Coronary artery (tissue), 2 donors: Measurements from ENCODE around the gene TMEM184C.

Source experiments
- DNase-seq: peaks from one replicate; pipeline ENCODE4 v3.0.0-alpha.2; 2017; ENCODE audit warnings: low spot score
- H3K27ac ChIP-seq, 2 donors: fragments of 200-600 bp; sonication (generic); one replicate each; pipeline ENCODE4 v1.5.1; 2016 to 2019
- H3K4me3 ChIP-seq: fragments of 200-600 bp; sonication (generic); 2 replicates; pipeline ENCODE4 v1.5.1; 2016; ENCODE audit warnings: mild to moderate bottlenecking, moderate library complexity
- CTCF ChIP-seq: fragments of 200-600 bp; sonication (generic); IDR thresholded peaks from one replicate; pipeline ENCODE4 v1.5.1; 2019; ENCODE audit warnings: antibody characterized with exemption

TMEM184C gene

GRCh38 chr4:147633113-147633512 lies 15.9 kb downstream of the TMEM184C start:
- TF ChIP-seq CTCF: no peak
- Histone ChIP-seq H3K4me3 (no peak overlapping the region), H3K27ac (no peak overlapping the region)
- DNase-seq: no peak

- Histone ChIP-seq H3K4me3 (no peak overlapping the region), H3K27ac (no peak overlapping the region)
- DNase-seq: no peak
- no peak for TF ChIP-seq CTCF
Measured at GRCh38 chr4:147633643-147634042, 16.4 kb downstream of the TMEM184C start.

- TF ChIP-seq CTCF: no peak
- DNase-seq: no peak
- Histone ChIP-seq H3K27ac (no peak overlapping the region), H3K4me3 (no peak overlapping the region)
Measured at GRCh38 chr4:147635348-147635747, 18.2 kb downstream of the TMEM184C start.

- no peak for TF ChIP-seq CTCF
- DNase-seq: no peak
- Histone ChIP-seq H3K4me3 (no peak overlapping the region), H3K27ac (no peak overlapping the region)
Measured at GRCh38 chr4:147638365-147638764, 21.2 kb downstream of the TMEM184C start.

- Histone ChIP-seq H3K4me3 (no peak overlapping the region), H3K27ac (no peak overlapping the region)
- TF ChIP-seq CTCF: no peak
- no peak for DNase-seq
Measured at GRCh38 chr4:147638942-147639341, 21.7 kb downstream of the TMEM184C start.

GRCh38 chr4:147639388-147639787 lies 22.2 kb downstream of the TMEM184C start:
- Histone ChIP-seq H3K4me3 (no peak overlapping the region), H3K27ac (no peak overlapping the region)
- DNase-seq: no peak
- no peak for TF ChIP-seq CTCF

GRCh38 chr4:147640331-147640730 lies 23.1 kb downstream of the TMEM184C start:
- no peak overlapping the region for H3K27ac ChIP-seq
- no peak for TF ChIP-seq CTCF
- no peak overlapping the region for H3K4me3 ChIP-seq
- DNase-seq: no peak
